ENCODE results near the gene CEP57L1. TPM values are rescaled to one million over a fixed set of nuclear protein-coding genes. Genes with fewer than 3 reads are reported as not detected.

Gene CEP57L1
- total RNA-seq, 1 donor from 2014 or later = 17.5 TPM

DNA sequence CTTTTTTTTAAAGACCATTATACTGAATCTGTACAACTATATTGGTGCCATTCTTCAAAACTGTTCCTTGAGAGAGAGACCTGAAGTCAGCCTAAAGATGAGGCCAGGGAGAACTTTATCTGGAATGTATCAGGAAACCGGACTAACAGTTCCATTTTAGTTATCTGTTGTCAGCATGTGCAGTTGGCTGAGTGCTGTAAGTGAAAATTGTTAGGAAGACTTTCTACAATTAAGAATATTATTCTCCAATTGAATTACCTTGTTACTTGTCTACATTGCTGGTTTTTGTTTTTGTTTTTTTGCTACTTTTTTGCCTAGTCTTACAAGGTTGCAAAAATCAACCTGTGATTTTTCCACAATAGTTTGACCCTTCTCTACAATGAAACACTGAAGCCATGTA, 7.5 kb downstream of the CEP57L1 start:
- Histone ChIP-seq H3K4me1 (ENCODE audit: insufficient read depth, low read length) (no peaks in the 10 kb centered on the region), H3K36me3 (ENCODE audit: insufficient read depth, low read length) (no peaks in the 10 kb centered on the region), H3K79me2 (ENCODE audit: insufficient read depth, low read length) (peaks cover 43% of the 10 kb centered on the region), H4K20me1 (ENCODE audit: insufficient read depth, low read length) (peaks cover 5% of the 10 kb centered on the region), H3K9ac (ENCODE audit: low read length) (no peak overlapping the region), H3K27me3 (ENCODE audit: insufficient read depth, low read length) (no peaks in the 10 kb centered on the region), H3K4me2 (ENCODE audit: low read length) (no peak overlapping the region), H3K9me3 (ENCODE audit: insufficient read depth, low read depth, low read length) (no peaks in the 10 kb centered on the region), H3K27ac (ENCODE audit: low read depth, low read length) (no peak overlapping the region), H2AFZ (ENCODE audit: low read depth, low read length) (no peak overlapping the region), H3K4me3 (ENCODE audit: insufficient read depth, low read depth, low read length) (no peak overlapping the region)
- TF ChIP-seq EZH2 (IDR thresholded peaks at IDR 0.05; ENCODE audit: insufficient read depth, low read length) = no peak
- TF ChIP-seq, protein P1, sequence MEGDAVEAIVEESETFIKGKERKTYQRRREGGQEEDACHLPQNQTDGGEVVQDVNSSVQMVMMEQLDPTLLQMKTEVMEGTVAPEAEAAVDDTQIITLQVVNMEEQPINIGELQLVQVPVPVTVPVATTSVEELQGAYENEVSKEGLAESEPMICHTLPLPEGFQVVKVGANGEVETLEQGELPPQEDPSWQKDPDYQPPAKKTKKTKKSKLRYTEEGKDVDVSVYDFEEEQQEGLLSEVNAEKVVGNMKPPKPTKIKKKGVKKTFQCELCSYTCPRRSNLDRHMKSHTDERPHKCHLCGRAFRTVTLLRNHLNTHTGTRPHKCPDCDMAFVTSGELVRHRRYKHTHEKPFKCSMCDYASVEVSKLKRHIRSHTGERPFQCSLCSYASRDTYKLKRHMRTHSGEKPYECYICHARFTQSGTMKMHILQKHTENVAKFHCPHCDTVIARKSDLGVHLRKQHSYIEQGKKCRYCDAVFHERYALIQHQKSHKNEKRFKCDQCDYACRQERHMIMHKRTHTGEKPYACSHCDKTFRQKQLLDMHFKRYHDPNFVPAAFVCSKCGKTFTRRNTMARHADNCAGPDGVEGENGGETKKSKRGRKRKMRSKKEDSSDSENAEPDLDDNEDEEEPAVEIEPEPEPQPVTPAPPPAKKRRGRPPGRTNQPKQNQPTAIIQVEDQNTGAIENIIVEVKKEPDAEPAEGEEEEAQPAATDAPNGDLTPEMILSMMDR (IDR thresholded peaks at IDR 0.05; ENCODE audit: insufficient read depth, low read depth, low read length) = no peak
- H3K27me3 Mint-ChIP-seq (ENCODE audit: low read depth, unreplicated experiment) = no peaks in the 10 kb centered on the region
- H3K4me1 Mint-ChIP-seq (ENCODE audit: low read depth, unreplicated experiment) = no peaks in the 10 kb centered on the region
- DNase-seq (ENCODE audit: low read depth) (no peak), FAIRE-seq (no peak)
- H3K27ac Mint-ChIP-seq (ENCODE audit: unreplicated experiment) = no peak overlapping the region
- H3K36me3 Mint-ChIP-seq (ENCODE audit: low read depth, unreplicated experiment) = peaks cover 3% of the 10 kb centered on the region
- no peak overlapping the region for H3K4me3 Mint-ChIP-seq (ENCODE audit: unreplicated experiment)
- no peaks in the 10 kb centered on the region for H3K9me3 Mint-ChIP-seq (ENCODE audit: unreplicated experiment)

DNA sequence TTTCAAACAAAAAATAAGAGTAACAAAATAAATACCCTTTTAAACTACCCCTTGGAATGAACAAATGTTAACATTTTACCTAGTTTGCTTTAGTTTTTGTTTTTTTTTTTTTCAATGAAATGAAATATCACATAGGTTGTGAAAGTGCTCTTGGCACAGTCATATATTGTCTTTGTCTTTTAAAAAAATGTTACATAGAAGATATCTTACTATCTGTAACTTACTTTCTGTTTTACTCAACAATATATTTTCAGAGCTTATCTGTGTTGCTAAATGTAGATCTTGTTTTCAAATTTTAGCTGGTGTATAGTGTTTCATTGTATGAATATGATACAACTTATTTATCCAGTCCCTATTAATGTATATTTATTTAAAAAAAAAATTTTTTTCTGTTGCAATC, 8.6 kb downstream of the CEP57L1 start:
- H3K4me1 Mint-ChIP-seq (ENCODE audit: low read depth, unreplicated experiment) = no peaks in the 10 kb centered on the region
- Histone ChIP-seq H3K27ac (ENCODE audit: low read depth, low read length) (no peak overlapping the region), H3K4me2 (ENCODE audit: low read length) (no peak overlapping the region), H3K4me1 (ENCODE audit: insufficient read depth, low read length) (no peaks in the 10 kb centered on the region), H4K20me1 (ENCODE audit: insufficient read depth, low read length) (peaks cover 5% of the 10 kb centered on the region), H2AFZ (ENCODE audit: low read depth, low read length) (no peak overlapping the region), H3K4me3 (ENCODE audit: insufficient read depth, low read depth, low read length) (no peak overlapping the region), H3K36me3 (ENCODE audit: insufficient read depth, low read length) (no peaks in the 10 kb centered on the region), H3K27me3 (ENCODE audit: insufficient read depth, low read length) (no peaks in the 10 kb centered on the region), H3K9ac (ENCODE audit: low read length) (no peak overlapping the region), H3K79me2 (ENCODE audit: insufficient read depth, low read length) (peaks cover 45% of the 10 kb centered on the region), H3K9me3 (ENCODE audit: insufficient read depth, low read depth, low read length) (no peaks in the 10 kb centered on the region)
- H3K27ac Mint-ChIP-seq (ENCODE audit: unreplicated experiment) = no peak overlapping the region
- H3K36me3 Mint-ChIP-seq (ENCODE audit: low read depth, unreplicated experiment) = peaks cover 2% of the 10 kb centered on the region
- FAIRE-seq (no peak), DNase-seq (ENCODE audit: low read depth) (no peak)
- no peak for TF ChIP-seq EZH2 (IDR thresholded peaks at IDR 0.05; ENCODE audit: insufficient read depth, low read length)
- TF ChIP-seq, protein P1 (IDR thresholded peaks at IDR 0.05; ENCODE audit: insufficient read depth, low read depth, low read length) = no peak
- no peaks in the 10 kb centered on the region for H3K27me3 Mint-ChIP-seq (ENCODE audit: low read depth, unreplicated experiment)
- H3K4me3 Mint-ChIP-seq (ENCODE audit: unreplicated experiment) = no peak overlapping the region
- H3K9me3 Mint-ChIP-seq (ENCODE audit: unreplicated experiment) = no peaks in the 10 kb centered on the region

DNA sequence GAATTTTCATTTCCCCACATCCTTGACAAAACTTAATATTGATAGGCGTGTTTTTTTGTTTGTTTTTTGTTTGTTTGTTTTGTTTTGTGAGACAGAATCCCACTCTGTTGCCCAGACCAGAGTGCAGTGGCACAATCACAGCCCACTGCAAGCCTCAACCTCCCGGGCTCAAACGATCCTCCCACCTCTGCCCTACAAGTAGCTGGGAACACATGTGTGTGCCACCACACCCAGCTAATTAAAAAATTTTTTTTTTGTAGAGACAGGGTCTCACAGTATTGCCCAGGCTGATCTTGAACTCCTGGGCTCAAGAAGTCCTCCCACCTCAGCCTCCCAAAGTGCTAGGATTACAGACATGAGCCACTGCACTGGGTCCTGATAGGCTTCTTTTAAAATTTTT, 9.2 kb downstream of the CEP57L1 start:
- DNase-seq (ENCODE audit: low read depth) (no peak), FAIRE-seq (no peak)
- Histone ChIP-seq H2AFZ (ENCODE audit: low read depth, low read length) (no peak overlapping the region), H3K4me3 (ENCODE audit: insufficient read depth, low read depth, low read length) (no peak overlapping the region), H3K27me3 (ENCODE audit: insufficient read depth, low read length) (no peaks in the 10 kb centered on the region), H3K9me3 (ENCODE audit: insufficient read depth, low read depth, low read length) (no peaks in the 10 kb centered on the region), H3K27ac (ENCODE audit: low read depth, low read length) (no peak overlapping the region), H3K9ac (ENCODE audit: low read length) (no peak overlapping the region), H3K79me2 (ENCODE audit: insufficient read depth, low read length) (peaks cover 49% of the 10 kb centered on the region), H3K4me1 (ENCODE audit: insufficient read depth, low read length) (no peaks in the 10 kb centered on the region), H3K36me3 (ENCODE audit: insufficient read depth, low read length) (no peaks in the 10 kb centered on the region), H4K20me1 (ENCODE audit: insufficient read depth, low read length) (peaks cover 5% of the 10 kb centered on the region), H3K4me2 (ENCODE audit: low read length) (no peak overlapping the region)
- no peak for TF ChIP-seq EZH2 (IDR thresholded peaks at IDR 0.05; ENCODE audit: insufficient read depth, low read length)
- TF ChIP-seq, protein P1 (IDR thresholded peaks at IDR 0.05; ENCODE audit: insufficient read depth, low read depth, low read length) = no peak
- Mint-ChIP-seq H3K27ac (ENCODE audit: unreplicated experiment) (no peak overlapping the region), H3K4me3 (ENCODE audit: unreplicated experiment) (no peak overlapping the region), H3K27me3 (ENCODE audit: low read depth, unreplicated experiment) (no peaks in the 10 kb centered on the region), H3K4me1 (ENCODE audit: low read depth, unreplicated experiment) (no peaks in the 10 kb centered on the region), H3K36me3 (ENCODE audit: low read depth, unreplicated experiment) (peaks cover 2% of the 10 kb centered on the region), H3K9me3 (ENCODE audit: unreplicated experiment) (no peaks in the 10 kb centered on the region)
